Measurements from ENCODE around the gene LIPM.

Gene LIPM

DNA sequence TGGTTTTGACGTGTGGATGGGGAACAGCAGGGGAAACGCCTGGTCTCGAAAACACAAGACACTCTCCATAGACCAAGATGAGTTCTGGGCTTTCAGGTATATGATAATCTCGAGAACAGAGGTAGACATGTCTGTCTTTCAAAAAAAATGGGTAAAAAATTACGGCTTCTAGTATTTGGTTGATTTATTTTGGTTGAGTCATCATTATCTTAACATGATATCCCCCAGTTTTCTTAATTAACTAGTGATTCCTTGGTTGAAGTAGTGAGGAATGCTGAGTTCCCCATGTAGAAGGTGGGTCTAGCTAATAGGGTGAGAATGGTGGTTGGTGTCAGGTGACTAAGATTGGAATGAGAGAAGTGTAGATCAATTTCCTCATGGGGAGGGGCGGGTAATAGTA lies 10.7 kb downstream of the LIPM start:
- TF ChIP-seq, protein P1, sequence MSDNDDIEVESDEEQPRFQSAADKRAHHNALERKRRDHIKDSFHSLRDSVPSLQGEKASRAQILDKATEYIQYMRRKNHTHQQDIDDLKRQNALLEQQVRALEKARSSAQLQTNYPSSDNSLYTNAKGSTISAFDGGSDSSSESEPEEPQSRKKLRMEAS (IDR thresholded peaks at IDR 0.05), result no peak
- TF ChIP-seq TCF12 (IDR thresholded peaks at IDR 0.05; ENCODE audit: low read depth) (no peak), EP300 (IDR thresholded peaks at IDR 0.05; ENCODE audit: borderline replicate concordance) (no peak), ZBTB7A (IDR thresholded peaks at IDR 0.05; ENCODE audit: low read depth) (no peak), CREB1 (IDR thresholded peaks at IDR 0.05; ENCODE audit: low read depth) (no peak), CEBPB (IDR thresholded peaks at IDR 0.05) (no peak), RAD21 (IDR thresholded peaks at IDR 0.05; ENCODE audit: low read depth) (no peak), TEAD4 (IDR thresholded peaks at IDR 0.05) (no peak), YY1 (IDR thresholded peaks at IDR 0.05; ENCODE audit: low read depth) (no peak), NFIC (IDR thresholded peaks at IDR 0.05) (no peak), EGR1 (IDR thresholded peaks at IDR 0.05) (no peak)
- TF ChIP-seq, protein P2, sequence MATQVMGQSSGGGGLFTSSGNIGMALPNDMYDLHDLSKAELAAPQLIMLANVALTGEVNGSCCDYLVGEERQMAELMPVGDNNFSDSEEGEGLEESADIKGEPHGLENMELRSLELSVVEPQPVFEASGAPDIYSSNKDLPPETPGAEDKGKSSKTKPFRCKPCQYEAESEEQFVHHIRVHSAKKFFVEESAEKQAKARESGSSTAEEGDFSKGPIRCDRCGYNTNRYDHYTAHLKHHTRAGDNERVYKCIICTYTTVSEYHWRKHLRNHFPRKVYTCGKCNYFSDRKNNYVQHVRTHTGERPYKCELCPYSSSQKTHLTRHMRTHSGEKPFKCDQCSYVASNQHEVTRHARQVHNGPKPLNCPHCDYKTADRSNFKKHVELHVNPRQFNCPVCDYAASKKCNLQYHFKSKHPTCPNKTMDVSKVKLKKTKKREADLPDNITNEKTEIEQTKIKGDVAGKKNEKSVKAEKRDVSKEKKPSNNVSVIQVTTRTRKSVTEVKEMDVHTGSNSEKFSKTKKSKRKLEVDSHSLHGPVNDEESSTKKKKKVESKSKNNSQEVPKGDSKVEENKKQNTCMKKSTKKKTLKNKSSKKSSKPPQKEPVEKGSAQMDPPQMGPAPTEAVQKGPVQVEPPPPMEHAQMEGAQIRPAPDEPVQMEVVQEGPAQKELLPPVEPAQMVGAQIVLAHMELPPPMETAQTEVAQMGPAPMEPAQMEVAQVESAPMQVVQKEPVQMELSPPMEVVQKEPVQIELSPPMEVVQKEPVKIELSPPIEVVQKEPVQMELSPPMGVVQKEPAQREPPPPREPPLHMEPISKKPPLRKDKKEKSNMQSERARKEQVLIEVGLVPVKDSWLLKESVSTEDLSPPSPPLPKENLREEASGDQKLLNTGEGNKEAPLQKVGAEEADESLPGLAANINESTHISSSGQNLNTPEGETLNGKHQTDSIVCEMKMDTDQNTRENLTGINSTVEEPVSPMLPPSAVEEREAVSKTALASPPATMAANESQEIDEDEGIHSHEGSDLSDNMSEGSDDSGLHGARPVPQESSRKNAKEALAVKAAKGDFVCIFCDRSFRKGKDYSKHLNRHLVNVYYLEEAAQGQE (IDR thresholded peaks at IDR 0.05; ENCODE audit: low read depth), result no peak
- TF ChIP-seq, protein P3, sequence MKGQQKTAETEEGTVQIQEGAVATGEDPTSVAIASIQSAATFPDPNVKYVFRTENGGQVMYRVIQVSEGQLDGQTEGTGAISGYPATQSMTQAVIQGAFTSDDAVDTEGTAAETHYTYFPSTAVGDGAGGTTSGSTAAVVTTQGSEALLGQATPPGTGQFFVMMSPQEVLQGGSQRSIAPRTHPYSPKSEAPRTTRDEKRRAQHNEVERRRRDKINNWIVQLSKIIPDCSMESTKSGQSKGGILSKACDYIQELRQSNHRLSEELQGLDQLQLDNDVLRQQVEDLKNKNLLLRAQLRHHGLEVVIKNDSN (IDR thresholded peaks at IDR 0.05), result no peak

DNA sequence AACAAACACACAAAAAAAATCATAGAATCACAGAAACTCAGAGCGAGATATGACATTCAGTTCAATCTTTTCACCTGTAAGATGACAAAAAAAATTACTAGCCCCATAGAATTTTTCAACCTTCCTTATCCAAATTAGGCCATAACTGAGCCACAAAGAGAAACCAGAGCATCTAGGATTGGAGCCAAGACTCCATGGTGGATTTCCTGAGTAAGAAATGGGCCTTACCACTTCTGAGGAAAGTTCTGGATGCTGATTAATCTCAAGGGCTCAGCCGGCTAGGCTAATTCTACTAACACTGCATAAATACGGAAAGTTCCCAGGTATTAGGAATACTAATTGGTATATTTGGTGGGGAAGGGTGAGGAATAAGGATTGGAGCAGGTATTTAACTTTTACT lies 16.8 kb downstream of the LIPM start:
- TF ChIP-seq TEAD4 (IDR thresholded peaks at IDR 0.05), result no peak
- TF ChIP-seq YY1 (IDR thresholded peaks at IDR 0.05; ENCODE audit: low read depth), result no peak
- no peak for TF ChIP-seq TCF12 (IDR thresholded peaks at IDR 0.05; ENCODE audit: low read depth)
- TF ChIP-seq CEBPB (IDR thresholded peaks at IDR 0.05), result no peak
- TF ChIP-seq FOXM1 (IDR thresholded peaks at IDR 0.05; ENCODE audit: borderline replicate concordance, low read depth), result no peak
- TF ChIP-seq, protein P3 (IDR thresholded peaks at IDR 0.05), result no peak
- no peak for TF ChIP-seq TAF1 (IDR thresholded peaks at IDR 0.05; ENCODE audit: low read depth)

DNA sequence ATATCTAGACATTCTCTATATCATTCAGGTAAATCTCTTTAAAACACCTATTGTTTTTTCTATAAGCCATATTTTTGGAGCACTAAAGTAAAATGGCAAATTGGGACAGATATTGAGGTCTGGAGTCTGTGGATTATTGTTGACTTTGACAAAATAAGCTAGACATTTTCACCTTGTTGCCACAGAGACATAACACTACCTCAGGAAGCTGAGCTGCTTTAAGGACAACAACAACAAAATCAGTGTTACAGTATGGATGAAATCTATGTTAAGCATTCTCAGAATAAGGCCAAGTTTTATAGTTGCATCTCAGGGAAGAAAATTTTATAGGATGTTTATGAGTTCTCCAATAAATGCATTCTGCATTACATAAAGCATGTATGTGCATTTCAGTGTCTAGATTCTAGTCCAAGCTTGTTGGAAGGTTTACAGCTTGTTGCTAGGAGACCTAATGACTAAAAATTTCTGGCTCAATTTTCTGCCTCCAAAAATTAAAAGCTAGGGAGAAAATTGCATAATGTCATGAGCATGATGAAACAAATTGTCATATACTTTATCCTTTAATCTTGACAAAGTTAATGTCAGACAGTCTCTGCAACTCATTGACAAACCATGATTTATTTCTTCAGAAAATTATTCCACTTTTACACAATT lies 18.3 kb downstream of the LIPM start:
- TF ChIP-seq ZBTB7A (IDR thresholded peaks at IDR 0.05; ENCODE audit: low read depth), result no peak
- TF ChIP-seq, protein P1 (IDR thresholded peaks at IDR 0.05), result no peak
- no peak for TF ChIP-seq RAD21 (IDR thresholded peaks at IDR 0.05; ENCODE audit: low read depth)
- TF ChIP-seq TAF1 (IDR thresholded peaks at IDR 0.05; ENCODE audit: low read depth), result no peak
- TF ChIP-seq FOXM1 (IDR thresholded peaks at IDR 0.05; ENCODE audit: borderline replicate concordance, low read depth), result no peak
- TF ChIP-seq EGR1 (IDR thresholded peaks at IDR 0.05), result no peak

DNA sequence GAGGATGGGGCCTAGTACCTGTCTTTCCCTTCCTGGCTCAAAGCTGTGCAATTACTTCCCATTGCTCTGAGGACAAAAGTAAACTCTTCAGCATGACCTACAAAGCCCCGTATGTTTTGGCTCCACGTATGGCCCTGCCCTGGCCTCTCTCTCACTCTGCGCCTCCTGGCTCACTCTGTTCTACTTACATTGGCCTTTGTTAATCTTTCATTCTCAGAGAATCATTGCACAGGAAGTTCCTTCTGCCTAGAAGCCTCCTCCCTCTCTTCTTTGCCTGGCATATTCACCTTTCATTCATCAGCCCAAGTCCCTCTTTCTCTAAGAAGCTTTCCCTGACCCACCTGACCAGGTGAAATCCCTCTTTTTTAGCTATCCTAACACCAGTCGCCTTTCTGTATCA lies 23.9 kb downstream of the LIPM start:
- no peak for TF ChIP-seq EP300 (IDR thresholded peaks at IDR 0.05; ENCODE audit: borderline replicate concordance)
- TF ChIP-seq, protein P1 (IDR thresholded peaks at IDR 0.05), result no peak
- TF ChIP-seq RAD21 (IDR thresholded peaks at IDR 0.05; ENCODE audit: low read depth), result no peak
- TF ChIP-seq TEAD4 (IDR thresholded peaks at IDR 0.05), result no peak
- TF ChIP-seq YY1 (IDR thresholded peaks at IDR 0.05; ENCODE audit: low read depth), result no peak
- no peak for TF ChIP-seq EGR1 (IDR thresholded peaks at IDR 0.05)
- TF ChIP-seq, protein P2 (IDR thresholded peaks at IDR 0.05; ENCODE audit: low read depth), result no peak

DNA sequence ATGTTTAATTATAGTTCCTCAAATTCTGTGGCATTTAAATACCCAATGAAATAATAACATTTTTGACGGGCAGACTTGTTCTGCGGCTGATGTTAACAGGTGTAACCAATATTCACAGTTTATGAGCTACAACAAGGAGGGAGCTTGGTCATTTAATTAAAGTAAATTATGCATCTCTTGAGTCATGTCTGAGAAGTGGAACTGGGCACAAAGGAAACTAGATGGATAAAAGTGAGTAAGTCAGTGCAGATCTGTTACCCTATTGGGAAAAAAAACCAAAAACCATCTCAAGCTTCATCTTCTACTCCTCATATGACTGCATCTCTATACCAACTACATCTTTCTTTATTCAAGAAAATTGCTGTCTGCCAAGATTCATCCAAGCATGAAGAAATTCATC lies 25.1 kb downstream of the LIPM start:
- TF ChIP-seq CEBPB (IDR thresholded peaks at IDR 0.05) (no peak), ZBTB7A (IDR thresholded peaks at IDR 0.05; ENCODE audit: low read depth) (no peak), TCF12 (IDR thresholded peaks at IDR 0.05; ENCODE audit: low read depth) (no peak), TEAD4 (IDR thresholded peaks at IDR 0.05) (no peak), CREB1 (IDR thresholded peaks at IDR 0.05; ENCODE audit: low read depth) (no peak), FOXM1 (IDR thresholded peaks at IDR 0.05; ENCODE audit: borderline replicate concordance, low read depth) (no peak), EP300 (IDR thresholded peaks at IDR 0.05; ENCODE audit: borderline replicate concordance) (no peak), RAD21 (IDR thresholded peaks at IDR 0.05; ENCODE audit: low read depth) (no peak), NFIC (IDR thresholded peaks at IDR 0.05) (no peak), EGR1 (IDR thresholded peaks at IDR 0.05) (no peak), YY1 (IDR thresholded peaks at IDR 0.05; ENCODE audit: low read depth) (no peak)
- TF ChIP-seq, protein P2 (IDR thresholded peaks at IDR 0.05; ENCODE audit: low read depth), result no peak
- TF ChIP-seq, protein P1 (IDR thresholded peaks at IDR 0.05), result no peak
- TF ChIP-seq, protein P3 (IDR thresholded peaks at IDR 0.05), result no peak

All from Ishikawa (cell line).